ENCODE measurements around the gene PRKAG2. TPM values are rescaled to one million over a fixed set of nuclear protein-coding genes. Genes with fewer than 3 reads are reported as not detected.

PRKAG2 gene
- total and polyA plus RNA-seq, 2 experiments from 2014 or later: 9.1 to 14.9 TPM

GRCh38 chr7:151679071-151679708 lies 197.7 kb downstream of the PRKAG2 start (continued):
- no peak for TF ChIP-seq ZNF462 (CRISPR knock-in tag; IDR thresholded peaks at IDR 0.05)
- TF ChIP-seq EZH2 (IDR thresholded peaks at IDR 0.05; ENCODE audit: low read depth, unreplicated experiment): no peak

- no peaks in the 10 kb centered on the region for H3K36me3 Mint-ChIP-seq (ENCODE audit: low read depth)
- ATAC-seq (no peak), DNase-seq (ENCODE audit: low spot score) (no peak)
- Histone ChIP-seq H3K9me2 (ENCODE audit: insufficient read depth) (no peaks in the 10 kb centered on the region), H3K4me3 (no peak overlapping the region), H3K27me3 (ENCODE audit: insufficient read depth) (no peaks in the 10 kb centered on the region), H3K79me2 (replicated peaks; ENCODE audit: insufficient read depth) (no peaks in the 10 kb centered on the region), H3K4me2 (no peak overlapping the region), H3F3A (replicated peaks; ENCODE audit: low read depth) (no peaks in the 10 kb centered on the region), H3K36me3 (ENCODE audit: insufficient read depth) (no peaks in the 10 kb centered on the region), H4K20me1 (replicated peaks; ENCODE audit: insufficient read depth) (no peaks in the 10 kb centered on the region), H3K27ac (ENCODE audit: low read depth) (no peak overlapping the region), H3K4me1 (ENCODE audit: insufficient read depth) (no peaks in the 10 kb centered on the region), H2AFZ (no peak overlapping the region)
- no peak overlapping the region for H3K27ac Mint-ChIP-seq
- no peak overlapping the region for H3K4me3 Mint-ChIP-seq
- H3K4me1 Mint-ChIP-seq: peaks cover 10% of the 10 kb centered on the region
- no peaks in the 10 kb centered on the region for H3K9me3 Mint-ChIP-seq
- TF ChIP-seq CREB1 (CRISPR knock-in tag; IDR thresholded peaks at IDR 0.05; ENCODE audit: low read depth): no peak
- TF ChIP-seq EZH2 (IDR thresholded peaks at IDR 0.05; ENCODE audit: low read depth, unreplicated experiment): no peak
- TF ChIP-seq NANOG (IDR thresholded peaks at IDR 0.05; ENCODE audit: borderline replicate concordance): no peak
- TF ChIP-seq REST (IDR thresholded peaks at IDR 0.05; ENCODE audit: unreplicated experiment): no peak
- no peak for TF ChIP-seq ZNF331 (CRISPR knock-in tag; IDR thresholded peaks at IDR 0.05; ENCODE audit: low read depth)
- no peak for TF ChIP-seq ETS1 (IDR thresholded peaks at IDR 0.05)
- peaks cover 10% of the 10 kb centered on the region for H3K27me3 Mint-ChIP-seq (ENCODE audit: insufficient read depth, low read depth, poor library complexity)
These were observed 198.7 kb downstream of the PRKAG2 start for GRCh38 chr7:151678227-151678604.
